A549 (cell line): ENCODE measurements around the gene CAND2.
A peak's percentile ranks its signal among the peaks of the same experiment; 100 is the strongest.

Experiments used
- CEBPB ChIP-seq, 2 experiments: fragments of >200 bp in 1 of 2; sonication (Bioruptor Twin) in 1 of 2; formaldehyde crosslinking in 1 of 2; IDR thresholded peaks; 2 replicates each; pipeline ENCODE4 v1.6.1; 2012 to 2016
- CTCF ChIP-seq: fragments of >200 bp; sonication (Bioruptor Twin); formaldehyde crosslinking; IDR thresholded peaks from 3 replicates; pipeline ENCODE4 v1.5.1; 2016
- ELK1 ChIP-seq: fragments of 150-350 bp; IDR thresholded peaks from 2 replicates; pipeline ENCODE4 v1.6.1; 2014; ENCODE audit warnings: low read depth, mild to moderate bottlenecking, low read length
- MYC ChIP-seq: IDR thresholded peaks from 2 replicates; pipeline ENCODE4 v1.6.1; 2012; ENCODE audit warnings: mild to moderate bottlenecking, inconsistent platforms, low read length, improper control_type of control experiment, borderline replicate concordance
- NPAS2 ChIP-seq: fragments of 250-450 bp; sonication (Bioruptor Pico); IDR thresholded peaks from 2 replicates; pipeline ENCODE4 v1.8.0; 2022; ENCODE audit warnings: mild to moderate bottlenecking, moderate library complexity, borderline replicate concordance
- RAD21 ChIP-seq, 2 experiments: fragments of >200 bp in 1 of 2; sonication (Bioruptor Twin) in 1 of 2; formaldehyde crosslinking in 1 of 2; IDR thresholded peaks in 1 of 2; conservative IDR thresholded peaks in 1 of 2; 2 replicates in 1 of 2; 3 replicates in 1 of 2; pipeline ENCODE4 v1.6.1; 2012 to 2018; ENCODE audit warnings: inconsistent platforms in 1 of 2
- RARB ChIP-seq: fragments of 250-450 bp; sonication (Bioruptor Pico); IDR thresholded peaks from 2 replicates; pipeline ENCODE4 v1.8.0; 2021; ENCODE audit warnings: mild to moderate bottlenecking, moderate library complexity

GRCh38 chr3:12829886-12830784, 33.7 kb downstream of the CAND2 start:
- TF ChIP-seq RARB (no peak), CTCF (0 out of 3 replicates have a peak, but pooled peaks have one; percentile 11), CEBPB (IDR thresholded peaks at IDR 0.05) (no peak), RAD21 (conservative IDR thresholded peaks at IDR 0.05 in 1 of 2, IDR thresholded peaks at IDR 0.05 in 1 of 2) (peak in 1 of 2 experiments; percentile 33; a peak in 2 of 5 replicates), ELK1 (no peak), MYC (no peak), NPAS2 (CRISPR knock-in tag) (no peak)
